H1 (cell line): ENCODE results near the gene NCR2. TPM values are rescaled to one million over a fixed set of nuclear protein-coding genes. Genes with fewer than 3 reads are reported as not detected.

Experiments
- ASH2L ChIP-seq: fragments of 200-600, 300-600 bp; sonication (generic); IDR thresholded peaks from one replicate; pipeline ENCODE4 v1.7.1; 2017; ENCODE audit warnings: low read length
- BRCA1 ChIP-seq: IDR thresholded peaks from 2 replicates; pipeline ENCODE4 v1.6.1; 2012; ENCODE audit warnings: low read depth, low read length, improper control_type of control experiment
- CHD7 ChIP-seq: fragments of 300-600 bp; sonication (generic); IDR thresholded peaks from 2 replicates; pipeline ENCODE4 v1.7.1; 2012; ENCODE audit warnings: low read length, moderate library complexity, mild to moderate bottlenecking, inconsistent platforms; ENCODE audit not compliant: insufficient replicate concordance
- EGR1 ChIP-seq: IDR thresholded peaks from 2 replicates; pipeline ENCODE4 v1.6.1; 2011; ENCODE audit warnings: low read depth, low read length, borderline replicate concordance
- FOSL1 ChIP-seq: IDR thresholded peaks from 2 replicates; pipeline ENCODE4 v1.6.1; 2011; ENCODE audit warnings: mild to moderate bottlenecking, low read depth, low read length, moderate library complexity; ENCODE audit not compliant: insufficient read depth
- KDM1A ChIP-seq: fragments of 200-600, 300-600 bp; sonication (generic); IDR thresholded peaks from 2 replicates; pipeline ENCODE4 v1.7.1; 2016; ENCODE audit warnings: mild to moderate bottlenecking, low read length, borderline replicate concordance
- POU5F1 ChIP-seq: IDR thresholded peaks from 2 replicates; pipeline ENCODE4 v1.6.1; 2011; ENCODE audit warnings: low read depth, mild to moderate bottlenecking, low read length, moderate library complexity
- RFX5 ChIP-seq: IDR thresholded peaks from 2 replicates; pipeline ENCODE4 v1.6.1; 2011; ENCODE audit warnings: low read depth, low read length, improper control_type of control experiment, borderline replicate concordance
- SP1 ChIP-seq: IDR thresholded peaks from 2 replicates; pipeline ENCODE4 v1.6.1; 2011; ENCODE audit warnings: low read depth, low read length
- polyA plus RNA-seq, 7 experiments: library from polyadenylated mRNA; depleted of rRNA in 3 of 7; stranded (reverse) in 5 of 7; unstranded in 2 of 7; fragments of >200 nt in 5 of 7; fragments of 200-250 nt in 2 of 7; gene quantifications; 1 replicate in 5 of 7; 2 replicates in 1 of 7; 4 replicates in 1 of 7; pipeline versions ENCODE4 v1.2.1 to v1.2.3, GENCODE V29; 2011 to 2013; ENCODE audit warnings: missing spikeins in 2 of 7, mixed read lengths in 2 of 7
- total RNA-seq: library from RNA; stranded (reverse); fragmentation: NEBNext Ultra II Directional; extraction: Animal tissue kit (Norgen Biotek cat#: 25700); gene quantifications from 2 replicates; pipeline ENCODE4 v1.2.1, GENCODE V29; 2021

NCR2 gene
- total and polyA plus RNA-seq, 2 of the 8 experiments (the other 6 are each of a cell fraction or from before 2014, with no cell fraction given): not detected

- TF ChIP-seq CHD7 (no peak), RFX5 (no peak), KDM1A (no peak), ASH2L (no peak), EGR1 (no peak), POU5F1 (no peak), BRCA1 (no peak), FOSL1 (no peak), SP1 (no peak)
Measured at GRCh38 chr6:41298785-41299502, 36.5 kb upstream of the NCR2 start (continued).
